DMS 273 (cell line): Measurements from ENCODE around the gene PLA2G4D.

ENCODE experiments used
- DNase-seq: peaks from one replicate; lab custom pipeline; 2025; ENCODE audit not compliant: unreplicated experiment; lab: John Stamatoyannopoulos, UW

The PLA2G4D gene, protein sequence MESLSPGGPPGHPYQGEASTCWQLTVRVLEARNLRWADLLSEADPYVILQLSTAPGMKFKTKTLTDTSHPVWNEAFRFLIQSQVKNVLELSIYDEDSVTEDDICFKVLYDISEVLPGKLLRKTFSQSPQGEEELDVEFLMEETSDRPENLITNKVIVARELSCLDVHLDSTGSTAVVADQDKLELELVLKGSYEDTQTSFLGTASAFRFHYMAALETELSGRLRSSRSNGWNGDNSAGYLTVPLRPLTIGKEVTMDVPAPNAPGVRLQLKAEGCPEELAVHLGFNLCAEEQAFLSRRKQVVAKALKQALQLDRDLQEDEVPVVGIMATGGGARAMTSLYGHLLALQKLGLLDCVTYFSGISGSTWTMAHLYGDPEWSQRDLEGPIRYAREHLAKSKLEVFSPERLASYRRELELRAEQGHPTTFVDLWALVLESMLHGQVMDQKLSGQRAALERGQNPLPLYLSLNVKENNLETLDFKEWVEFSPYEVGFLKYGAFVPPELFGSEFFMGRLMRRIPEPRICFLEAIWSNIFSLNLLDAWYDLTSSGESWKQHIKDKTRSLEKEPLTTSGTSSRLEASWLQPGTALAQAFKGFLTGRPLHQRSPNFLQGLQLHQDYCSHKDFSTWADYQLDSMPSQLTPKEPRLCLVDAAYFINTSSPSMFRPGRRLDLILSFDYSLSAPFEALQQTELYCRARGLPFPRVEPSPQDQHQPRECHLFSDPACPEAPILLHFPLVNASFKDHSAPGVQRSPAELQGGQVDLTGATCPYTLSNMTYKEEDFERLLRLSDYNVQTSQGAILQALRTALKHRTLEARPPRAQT

DNA sequence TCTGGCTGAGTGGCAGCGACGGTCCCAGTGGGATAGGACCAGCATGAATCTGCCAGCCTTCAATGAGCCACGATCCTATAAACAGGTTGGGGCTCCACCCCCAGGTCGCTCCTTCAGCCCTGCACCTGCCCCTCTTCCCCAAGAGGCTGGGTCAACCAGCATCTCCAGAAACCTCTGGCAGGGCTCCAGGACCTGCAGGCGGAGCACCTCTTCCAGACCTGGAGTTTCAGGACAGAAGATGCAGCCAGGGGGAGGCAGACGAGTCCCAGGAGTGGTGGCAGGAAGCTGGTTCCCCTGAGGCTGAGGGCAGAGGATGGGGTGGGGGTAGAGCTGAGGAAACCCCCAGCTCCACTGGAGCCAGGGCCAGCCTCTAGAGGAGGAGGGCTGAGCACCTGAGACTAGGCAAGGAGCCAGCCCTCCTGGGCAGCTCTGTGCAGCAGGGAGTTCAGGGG lies at the start of gene PLA2G4D:
Gene PLA2G4D, minus strand, starts transcription at position 51 of the 452 bp plus-strand sequence. CDS start 103 bp downstream, outside the sequence.
- peak; percentile 10 for DNase-seq

DNA sequence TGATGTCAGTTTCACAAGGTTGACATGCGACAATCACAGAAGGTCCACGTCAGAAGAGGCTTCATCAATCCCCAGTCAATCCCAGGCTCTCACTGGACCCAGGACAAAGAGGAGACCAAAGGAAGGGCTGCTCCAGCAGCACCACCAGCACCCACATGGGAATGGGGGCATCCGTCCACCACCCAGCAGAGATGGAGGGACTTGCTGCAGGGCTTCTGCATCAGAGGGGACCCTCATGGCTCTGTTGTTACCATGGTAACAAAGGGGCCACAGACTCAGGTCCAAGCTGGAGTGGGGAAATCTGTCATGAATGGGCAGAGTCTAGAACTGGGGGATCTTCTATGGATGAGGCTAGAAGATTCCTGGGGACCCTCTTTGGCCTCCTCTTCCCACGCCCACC lies 49.0 kb upstream of the PLA2G4D start:
- DNase-seq: no peak

DNA sequence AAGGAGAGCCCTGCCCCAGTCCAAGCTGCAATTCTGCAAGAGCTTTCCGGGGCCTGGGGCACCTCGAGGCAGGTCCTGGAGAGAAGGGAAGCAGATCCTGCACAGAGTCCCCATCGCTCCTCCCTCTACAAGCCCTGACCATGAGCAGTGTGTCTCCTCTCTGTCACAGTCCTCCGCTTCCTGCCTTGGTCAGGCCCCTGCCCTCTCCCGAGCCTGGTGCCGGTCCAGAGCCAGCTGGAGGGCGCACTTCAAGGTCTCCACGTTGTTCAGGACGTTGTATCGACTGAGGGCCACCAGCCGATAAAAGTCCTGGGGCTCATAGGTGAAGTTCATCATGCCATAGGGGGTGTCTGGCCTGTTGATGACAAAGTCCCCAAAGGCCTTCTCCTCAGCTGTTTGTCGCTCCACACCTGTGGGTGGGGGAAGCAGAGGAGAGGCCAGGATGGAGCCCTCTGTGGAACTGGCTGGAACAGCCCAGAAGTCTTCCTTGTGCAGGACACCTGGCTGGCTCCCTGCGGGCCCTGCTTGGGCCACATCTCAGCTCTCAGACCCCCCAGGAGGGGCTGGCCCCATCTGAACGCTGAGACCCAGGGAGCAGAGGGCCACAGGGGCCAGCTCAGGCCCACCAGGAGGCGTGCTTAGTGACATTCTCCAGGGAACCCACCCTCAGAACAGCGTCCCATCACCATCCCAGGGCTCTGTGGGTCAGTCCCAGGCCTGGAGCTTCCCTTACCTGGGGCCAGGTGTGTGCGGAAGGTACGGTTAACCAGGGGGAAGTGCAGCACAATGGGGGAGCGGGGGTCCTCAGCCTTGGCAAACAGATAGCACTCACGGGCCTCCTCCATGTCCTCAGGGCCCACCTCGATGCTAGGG lies 47.7 kb upstream of the PLA2G4D start:
- DNase-seq: no peak

DNA sequence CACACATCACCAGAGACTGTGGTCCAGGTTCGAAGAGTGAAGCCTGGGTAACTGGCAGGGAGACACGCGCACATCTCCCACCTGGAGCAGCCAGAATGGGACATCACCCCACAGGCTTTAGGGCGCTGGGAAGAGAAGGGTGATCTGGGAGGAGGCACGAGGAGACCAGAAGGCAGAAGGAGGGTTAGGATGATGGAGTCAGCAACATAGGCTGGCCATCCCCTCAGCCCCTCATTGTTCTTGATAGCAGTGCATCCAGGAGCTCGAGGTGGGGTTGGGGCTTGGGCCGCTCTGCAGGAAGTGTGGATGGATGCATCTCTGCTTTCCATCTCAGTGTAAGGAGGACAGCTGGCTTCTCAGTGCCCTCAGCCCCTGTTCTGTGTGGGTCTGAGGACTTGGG lies 46.9 kb upstream of the PLA2G4D start:
- no peak for DNase-seq

DNA sequence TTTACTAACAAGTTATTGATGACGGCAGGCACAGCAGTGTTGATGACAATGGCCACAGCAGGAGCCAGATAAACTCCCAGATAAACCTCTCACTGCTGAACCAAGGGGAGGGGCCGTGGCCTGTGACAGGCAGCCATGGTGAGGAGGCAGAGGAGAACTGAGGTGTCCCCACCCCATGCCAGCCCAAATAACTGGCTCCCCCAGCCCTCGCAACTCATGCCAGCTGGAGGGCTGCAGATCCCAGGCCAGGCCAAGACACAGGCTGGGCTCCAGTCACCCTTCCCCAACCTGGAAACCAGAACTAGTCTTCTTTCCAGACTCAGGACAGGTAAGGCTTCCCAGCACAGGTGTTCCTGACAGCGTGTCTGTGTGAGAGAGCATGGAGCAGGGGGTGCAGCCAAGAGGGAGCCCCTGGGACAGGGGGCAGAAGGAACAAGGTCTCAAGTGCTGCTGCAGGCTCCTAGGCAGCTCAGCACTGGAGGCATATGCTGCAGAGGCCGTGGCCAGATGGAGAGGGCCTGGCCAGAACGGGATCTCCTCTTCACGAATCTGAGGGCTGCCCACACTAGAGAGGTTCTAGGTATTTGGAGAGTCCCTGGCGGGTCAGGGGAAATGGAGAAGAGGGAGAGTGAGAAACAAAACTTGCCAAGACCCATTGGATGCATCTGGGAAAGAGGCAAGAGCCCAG lies 46.2 kb upstream of the PLA2G4D start:
- no peak for DNase-seq

DNA sequence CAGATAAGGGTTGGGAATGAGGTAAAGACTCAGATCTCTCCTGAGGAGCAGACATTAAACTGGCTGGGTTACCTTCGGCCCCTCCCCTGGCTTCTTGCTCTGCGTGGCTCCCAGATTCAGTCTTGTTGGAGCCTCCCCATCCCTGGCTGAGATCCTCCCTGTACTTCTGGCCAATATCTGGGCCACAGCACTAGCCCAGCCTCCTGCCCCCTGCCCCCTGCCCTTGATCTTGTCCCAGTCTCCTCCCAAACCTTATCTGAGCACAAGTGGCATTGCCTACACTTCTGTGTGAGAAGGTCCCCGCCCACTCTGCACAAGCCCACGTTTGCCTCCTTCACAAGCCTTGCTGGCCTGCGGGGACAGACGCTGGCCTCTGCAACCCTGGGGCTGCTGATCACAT lies 45.2 kb upstream of the PLA2G4D start:
- DNase-seq: no peak

DNA sequence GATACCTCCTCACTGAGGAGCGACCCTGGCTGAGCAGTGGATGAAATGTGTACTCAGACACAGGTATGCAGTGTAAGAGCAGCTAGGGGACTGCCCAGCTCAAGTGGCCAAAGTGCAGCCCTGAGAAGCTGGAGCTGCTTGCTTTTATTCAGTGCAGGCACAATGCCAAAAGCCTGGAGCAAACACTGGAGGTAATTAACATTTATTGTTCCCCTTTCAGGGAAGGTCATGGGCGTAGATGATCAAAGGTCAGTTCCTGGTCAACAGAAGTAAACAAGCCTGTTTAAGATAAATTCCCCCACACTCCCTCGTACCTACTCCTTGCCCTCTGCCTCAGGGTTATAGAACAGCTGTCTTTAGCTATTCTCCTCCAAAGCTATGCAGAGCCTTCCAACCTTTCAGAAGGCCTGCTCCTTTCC lies 44.6 kb upstream of the PLA2G4D start:
- no peak for DNase-seq

DNA sequence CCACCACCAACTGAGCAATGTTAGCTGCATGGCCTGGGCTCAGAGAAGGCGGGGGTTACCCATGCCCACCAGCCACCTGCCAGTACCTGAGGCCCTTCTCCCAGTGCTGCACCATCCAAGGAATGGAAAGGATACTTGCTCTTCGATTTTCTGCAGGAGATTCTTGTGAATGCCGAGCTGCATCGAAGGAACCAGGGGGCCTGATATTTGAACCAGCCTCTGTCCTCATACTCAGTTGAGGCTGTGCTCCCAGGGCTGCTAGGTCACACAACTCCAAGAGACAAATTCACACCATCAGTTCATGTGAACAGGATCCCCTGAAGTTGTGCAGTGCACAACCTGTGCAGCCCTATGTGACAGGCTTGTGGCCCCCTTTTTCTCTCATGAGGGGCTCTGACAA lies 44.0 kb upstream of the PLA2G4D start:
- DNase-seq: no peak

DNA sequence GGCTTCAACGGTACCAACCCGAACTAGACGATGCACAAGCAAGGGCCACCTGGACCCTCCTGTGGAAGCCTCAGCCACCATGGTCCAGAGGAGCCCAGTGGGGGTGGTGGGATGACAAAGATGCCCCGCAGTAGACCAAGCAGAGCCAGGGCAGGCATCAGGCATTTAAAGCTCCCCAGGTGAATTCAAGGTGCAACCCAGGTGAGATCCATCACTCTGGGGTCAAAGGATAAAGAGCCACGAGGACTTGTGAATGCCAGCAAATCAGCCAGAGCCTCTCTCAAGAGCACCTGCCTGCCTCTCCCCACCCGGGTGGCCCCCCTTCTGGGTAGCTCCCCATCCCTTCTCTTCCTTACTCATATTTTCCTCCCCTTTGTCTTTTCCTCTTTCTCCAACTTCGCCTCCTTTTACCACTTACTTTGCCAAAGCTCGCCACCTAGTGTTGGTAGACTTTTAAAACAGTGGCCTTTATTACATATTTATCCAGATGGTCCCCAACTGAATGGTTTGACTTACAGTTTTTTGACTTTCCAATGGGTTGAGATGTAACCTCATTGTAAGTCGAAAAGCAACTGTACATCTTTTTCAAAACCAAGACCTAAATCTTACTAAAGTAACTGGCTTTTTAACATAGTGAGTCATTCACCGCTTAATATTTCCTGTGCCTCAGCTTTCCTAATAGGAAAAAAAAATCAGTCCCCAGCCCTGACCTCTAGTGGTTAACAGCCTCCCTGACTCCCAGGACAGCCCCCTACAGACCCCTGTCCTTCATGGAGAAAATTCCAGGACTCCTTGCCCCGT lies 43.3 kb upstream of the PLA2G4D start:
- peak; percentile 78 for DNase-seq

DNA sequence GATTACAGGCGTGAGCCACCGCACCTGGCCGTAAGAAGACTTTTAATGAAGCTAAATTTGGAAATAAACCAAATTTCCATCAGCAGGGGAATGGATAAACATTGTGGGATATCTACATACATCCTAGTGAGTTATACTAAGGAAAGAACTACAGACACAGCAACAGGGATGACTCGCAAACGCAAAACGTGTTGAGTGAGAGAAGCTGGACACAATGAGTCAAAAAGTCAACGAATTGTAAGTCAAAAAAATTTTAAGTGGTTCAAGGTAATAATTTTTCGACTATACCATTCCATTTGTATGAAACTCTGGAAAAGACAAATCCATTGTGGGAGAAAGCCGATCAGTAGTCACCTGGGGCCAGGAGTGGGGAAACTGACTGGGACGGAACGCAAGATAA lies 42.2 kb upstream of the PLA2G4D start:
- DNase-seq: no peak

DNA sequence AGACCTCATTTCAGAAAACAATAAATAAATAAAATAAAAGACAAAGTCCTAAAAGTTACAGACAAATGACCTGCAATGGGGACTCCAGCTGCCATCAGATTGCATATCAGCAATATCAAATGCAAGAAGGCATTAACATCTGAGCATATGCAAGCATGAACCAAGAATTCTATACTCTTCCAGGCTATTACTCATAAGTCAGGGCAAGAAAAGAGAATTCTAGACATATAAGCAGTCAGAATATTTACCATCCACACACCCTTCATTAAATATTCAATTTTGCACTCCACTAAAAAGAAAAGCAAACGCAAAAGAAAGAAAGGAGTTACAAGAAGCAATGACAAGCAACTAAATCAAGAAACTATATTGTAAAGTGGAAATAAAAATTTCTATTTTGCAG lies 41.0 kb upstream of the PLA2G4D start:
- no peak for DNase-seq

DNA sequence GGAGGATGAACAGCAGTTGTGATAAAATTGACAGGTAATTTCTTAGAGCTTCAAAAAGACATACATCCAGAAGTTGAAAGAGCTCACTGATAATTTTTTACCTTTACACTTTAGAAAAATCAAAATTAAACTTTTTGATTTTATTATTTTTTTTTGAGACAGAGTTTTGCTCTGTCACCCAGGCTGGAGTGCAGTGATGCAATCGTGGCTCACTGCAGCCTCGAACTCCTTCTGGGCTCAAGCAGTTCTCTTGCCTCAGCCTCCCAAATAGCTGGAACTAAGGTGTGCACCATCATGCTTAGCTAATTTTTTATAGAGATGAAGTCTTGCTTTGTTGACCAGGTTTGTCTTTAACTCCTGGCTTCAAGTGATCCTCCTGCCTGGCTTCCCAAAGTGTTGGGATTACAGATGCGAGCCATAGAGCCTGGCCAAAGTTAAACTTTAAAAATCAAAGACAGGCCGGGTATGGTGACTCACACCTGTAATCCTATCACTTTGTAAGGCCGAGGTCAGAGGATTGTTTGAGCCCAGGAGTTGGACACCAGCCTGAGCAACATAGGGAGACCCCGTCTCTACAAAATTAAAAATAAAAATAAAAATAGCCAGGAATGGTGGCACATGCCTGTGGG lies 40.4 kb upstream of the PLA2G4D start:
- no peak for DNase-seq

DNA sequence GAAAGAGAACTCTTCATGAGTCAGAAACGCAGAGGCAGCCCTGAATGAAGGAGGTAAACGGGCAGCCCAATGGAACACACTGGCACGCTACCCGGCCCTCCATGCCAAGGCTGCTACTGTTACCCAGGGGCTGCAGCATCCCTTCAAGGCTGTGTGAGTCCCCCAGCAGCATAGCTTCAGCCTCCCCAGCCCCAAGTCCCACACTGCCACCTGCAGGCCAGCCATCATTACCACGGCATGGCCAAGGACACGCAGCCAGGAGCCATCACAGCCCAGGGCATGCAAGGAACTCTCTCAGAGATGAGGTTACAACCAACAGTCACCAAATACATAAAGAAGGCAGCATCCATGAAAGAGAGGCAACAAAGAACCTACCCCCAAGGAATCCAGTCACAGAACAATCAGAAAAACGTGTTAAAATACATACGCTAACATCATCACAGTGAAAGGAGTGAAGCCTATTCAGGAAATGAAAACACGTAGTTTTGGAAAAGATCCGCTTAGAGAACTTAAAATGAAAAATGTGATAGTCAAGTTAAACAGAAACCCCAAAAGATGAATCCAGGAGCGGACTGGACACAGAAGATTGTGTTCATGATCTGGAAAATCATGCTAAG lies 39.6 kb upstream of the PLA2G4D start:
- DNase-seq: peak; percentile 69

DNA sequence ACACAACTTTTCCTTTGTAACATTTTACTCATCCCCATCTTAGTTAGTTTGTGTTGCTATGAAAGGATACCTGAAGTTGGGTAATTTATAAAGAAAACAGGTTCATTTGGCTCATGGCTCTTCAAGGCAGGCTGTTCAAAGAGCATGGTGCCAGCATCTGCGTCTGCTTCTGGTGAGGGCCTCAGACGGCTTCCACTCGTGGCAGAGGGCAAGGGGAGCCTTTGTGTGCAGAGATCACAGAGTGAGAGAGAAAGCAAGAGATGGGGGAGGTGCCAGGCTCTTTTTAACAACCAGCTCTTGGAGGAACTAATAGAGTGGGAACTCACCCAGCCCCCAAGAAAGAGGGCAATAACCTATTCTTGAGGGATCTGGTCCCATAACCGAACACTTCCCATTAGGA lies 39.0 kb upstream of the PLA2G4D start:
- no peak for DNase-seq

DNA sequence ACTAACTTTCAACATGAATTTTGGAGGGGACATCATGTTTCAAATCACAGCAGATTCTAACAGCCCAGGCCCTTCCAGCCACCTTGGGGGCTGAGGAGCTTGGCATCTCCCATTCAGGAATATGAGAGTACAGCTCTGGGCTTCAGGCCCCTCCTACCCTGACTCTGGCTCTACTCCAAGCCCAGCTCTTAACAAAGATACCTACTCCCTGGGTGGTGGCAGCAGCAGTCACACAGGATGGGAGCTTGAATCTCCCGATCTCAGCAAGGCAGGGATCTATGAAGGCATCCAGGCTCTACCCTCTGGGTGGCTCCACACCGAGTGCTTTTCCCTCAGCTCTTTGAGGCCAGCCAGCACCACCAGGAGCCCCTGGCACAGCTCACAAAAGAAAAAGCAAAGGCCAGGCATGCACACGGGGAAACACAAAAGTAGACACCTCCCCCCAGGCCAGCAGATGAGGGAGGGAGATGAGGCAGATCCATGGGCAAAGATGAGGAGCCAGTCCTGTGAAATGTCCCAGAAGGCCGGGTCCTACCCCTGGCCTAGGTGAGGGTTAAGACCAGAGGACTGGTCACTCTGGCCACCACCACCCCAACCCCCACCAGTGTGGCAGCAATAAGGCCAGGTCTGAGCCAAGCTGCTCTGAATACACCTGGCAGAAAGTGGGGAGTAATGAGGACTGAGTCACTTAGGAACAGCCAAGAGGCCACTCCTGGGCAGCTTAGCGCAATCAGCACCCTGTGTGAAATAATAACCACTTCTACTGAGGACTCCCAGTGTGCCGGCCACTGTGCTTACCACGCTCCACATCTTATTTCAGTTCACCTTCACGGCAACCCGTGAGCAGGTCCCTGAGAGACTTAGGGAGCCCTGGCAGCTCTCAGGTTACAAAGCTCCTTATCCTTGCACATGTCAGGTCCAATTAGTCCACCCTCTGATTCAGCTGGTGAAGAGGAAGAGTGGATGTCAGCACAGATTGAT lies 37.8 kb upstream of the PLA2G4D start:
- peak; percentile 55 for DNase-seq

DNA sequence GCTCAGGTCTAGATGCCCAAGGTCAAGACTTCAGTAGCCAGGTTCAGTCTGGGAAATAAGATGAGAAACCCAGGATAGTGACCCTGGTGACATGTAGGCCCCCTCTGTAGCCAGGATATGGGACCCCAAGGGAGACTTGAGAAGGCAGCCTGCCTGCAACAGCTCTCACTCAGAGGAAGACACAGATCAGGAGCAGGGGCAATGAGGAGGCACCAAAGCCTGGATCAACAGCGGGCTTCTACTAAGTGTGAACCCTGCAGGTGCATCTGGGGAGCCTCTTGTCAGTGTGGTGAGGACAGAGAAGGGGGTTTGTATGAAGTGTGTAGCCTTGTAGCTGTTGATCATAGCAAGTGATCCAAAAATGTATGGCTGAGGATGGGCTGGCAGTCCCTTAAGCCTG lies 36.6 kb upstream of the PLA2G4D start:
- DNase-seq: no peak

DNA sequence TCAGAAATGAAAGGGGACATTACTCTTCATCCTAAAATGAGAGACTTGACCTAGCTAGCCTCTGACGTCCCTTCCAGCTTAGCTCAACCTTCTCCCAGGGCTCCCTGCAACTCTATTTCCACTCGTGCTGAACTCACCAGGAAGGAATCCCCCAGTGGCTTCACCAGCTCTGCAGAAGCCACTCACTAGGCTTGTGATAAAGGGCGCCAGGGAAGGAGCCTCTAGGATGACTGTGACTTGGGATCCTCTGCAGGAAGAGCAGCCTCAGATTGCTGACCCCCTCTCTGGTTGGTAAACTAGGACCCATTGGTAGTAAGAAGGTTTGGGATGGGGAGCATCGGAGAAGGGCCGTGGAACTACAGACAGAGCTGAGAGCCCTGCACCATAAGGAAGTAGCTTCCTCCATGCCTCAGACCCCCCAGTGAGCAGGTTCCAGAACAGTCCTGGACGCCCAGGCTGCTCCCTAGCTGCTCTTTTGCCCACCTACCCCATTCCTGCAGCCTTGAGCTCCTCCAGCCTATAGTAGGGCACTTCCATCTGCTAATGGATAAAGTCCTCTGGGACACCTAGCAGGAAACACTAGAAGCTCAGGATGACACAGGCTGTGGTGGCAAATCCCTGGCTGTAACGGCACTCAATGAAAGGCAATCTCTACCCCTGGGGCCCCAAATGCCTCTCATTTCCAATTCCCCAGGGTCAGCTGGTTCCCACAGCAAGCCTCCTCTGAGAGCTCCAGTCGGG lies 36.1 kb upstream of the PLA2G4D start:
- no peak for DNase-seq
